K562 (cell line): ENCODE measurements around the gene SUPT5H. TPM values are rescaled to one million over a fixed set of nuclear protein-coding genes. Genes with fewer than 3 reads are reported as not detected.
A peak's percentile ranks its signal among the peaks of the same experiment; 100 is the strongest.

Experiments used
- CREB1 ChIP-seq, 2 experiments: sonication (generic) in 1 of 2; formaldehyde crosslinking in 1 of 2; IDR thresholded peaks; 2 replicates each; pipeline versions ENCODE4 v1.6.1 to v1.8.0; 2012 to 2022; ENCODE audit warnings: inconsistent platforms in 1 of 2, mild to moderate bottlenecking in 1 of 2, missing genetic modification reagents in 1 of 2, moderate library complexity in 1 of 2
- CREM ChIP-seq: IDR thresholded peaks from 2 replicates; pipeline ENCODE4 v1.6.1; 2014; ENCODE audit warnings: antibody characterized with exemption, low read depth
- MECOM ChIP-seq: fragments of 250-450 bp; sonication (Bioruptor Pico); IDR thresholded peaks from 2 replicates; pipeline ENCODE4 v1.8.0; 2022; ENCODE audit warnings: inconsistent platforms
- MLLT1 ChIP-seq, 2 experiments: fragments of 450-650 bp; IDR thresholded peaks; 2 replicates each; pipeline ENCODE4 v1.6.1; 2016
- NFRKB ChIP-seq: fragments of 450-650 bp; IDR thresholded peaks from 2 replicates; pipeline ENCODE4 v1.6.1; 2016; ENCODE audit warnings: low read depth
- PATZ1 ChIP-seq: fragments of 250-450 bp; sonication (Bioruptor Pico); IDR thresholded peaks from 2 replicates; pipeline ENCODE4 v1.5.0; 2020; ENCODE audit warnings: mild to moderate bottlenecking, borderline replicate concordance
- POLR2A ChIP-seq: fragments of 450-650 bp; conservative IDR thresholded peaks from 2 replicates; pipeline ENCODE4 v1.6.1; 2016
- POLR2AphosphoS5 ChIP-seq: IDR thresholded peaks from 2 replicates; pipeline ENCODE4 v1.6.1; 2011; ENCODE audit warnings: mild to moderate bottlenecking, low read depth, low read length, moderate library complexity; ENCODE audit not compliant: control insufficient read depth, insufficient read depth
- PRPF4 ChIP-seq: fragments of 200-400 bp; formaldehyde crosslinking; IDR thresholded peaks from one replicate; pipeline ENCODE4 v1.6.1; 2017; ENCODE audit warnings: low read length, low read depth, mild to moderate bottlenecking; ENCODE audit not compliant: insufficient read depth, poor library complexity, severe bottlenecking
- REST ChIP-seq, 2 experiments: fragments of 450-650 bp; formaldehyde crosslinking in 1 of 2; IDR thresholded peaks; 2 replicates each; pipeline versions ENCODE4 v1.4.0 to v1.6.1; 2014 to 2020; ENCODE audit warnings: mild to moderate bottlenecking in 2 of 2, borderline replicate concordance in 1 of 2, low read depth in 1 of 2
- ZNF239 ChIP-seq: fragments of 250-450 bp; sonication (Bioruptor Pico); IDR thresholded peaks from 2 replicates; pipeline ENCODE4 v1.4.0; 2020; ENCODE audit warnings: mild to moderate bottlenecking
- ZNF24 ChIP-seq: fragments of 450-650 bp; IDR thresholded peaks from 2 replicates; pipeline ENCODE4 v1.6.1; 2016
- ZNF431 ChIP-seq: sonication (generic); formaldehyde crosslinking; IDR thresholded peaks from 2 replicates; pipeline ENCODE4 v1.8.0; 2022; ENCODE audit warnings: mild to moderate bottlenecking, missing genetic modification reagents
- ZNF586 ChIP-seq: fragments of 450-650 bp; formaldehyde crosslinking; conservative IDR thresholded peaks from 2 replicates; pipeline ENCODE4 v1.4.0; 2020; ENCODE audit warnings: mild to moderate bottlenecking, moderate library complexity
- ZNF589 ChIP-seq: fragments of 200-800 bp; sonication (Bioruptor generic); IDR thresholded peaks from 2 replicates; pipeline ENCODE4 v1.6.1; 2016; ENCODE audit warnings: low read depth, missing genetic modification characterization, missing compliant biosample characterization
- ZNF778 ChIP-seq: fragments of 450-650 bp; formaldehyde crosslinking; IDR thresholded peaks from 2 replicates; pipeline ENCODE4 v1.4.0; 2020; ENCODE audit warnings: mild to moderate bottlenecking, moderate library complexity
- ZNF785 ChIP-seq: fragments of 250-450 bp; sonication (Bioruptor Pico); IDR thresholded peaks from 2 replicates; pipeline ENCODE4 v1.4.0; 2020; ENCODE audit warnings: mild to moderate bottlenecking
- polyA plus RNA-seq, 8 experiments: library from polyadenylated mRNA; depleted of rRNA in 4 of 8; stranded (reverse) in 5 of 8; unstranded in 3 of 8; fragments of >200 nt; fragmentation: Nextera tagmentation in 2 of 8; fragmentation: Illumina TruSeq in 1 of 8; extraction: Ambion mirVana in 2 of 8; extraction: Trizol in 1 of 8; gene quantifications; 2 replicates each; pipeline versions ENCODE4 v1.2.1 to v1.2.3, GENCODE V29; 2011 to 2014; ENCODE audit warnings: inconsistent platforms in 1 of 8, missing spikeins in 1 of 8
- total RNA-seq, 7 experiments: library from RNA; depleted of rRNA in 6 of 7; stranded (reverse); fragments of >200 nt in 6 of 7; fragmentation: Illumina TruSeq in 2 of 7; extraction: Trizol in 2 of 7; gene quantifications; 2 replicates each; pipeline versions ENCODE4 v1.2.1 to v1.2.3, GENCODE V29; 2011 to 2021; ENCODE audit warnings: low replicate concordance in 1 of 7

Gene SUPT5H
- total and polyA plus RNA-seq, 9 of the 15 experiments (the other 6 are each of a cell fraction or from before 2014, with no cell fraction given), result 13.3 to 85.9 (median 35.9) TPM

GRCh38 chr19:39411081-39411831 lies 34.1 kb upstream of the SUPT5H start (continued):
- no peak for TF ChIP-seq PRPF4
- TF ChIP-seq ZNF778 (CRISPR knock-in tag), result no peak
- no peak for TF ChIP-seq PATZ1
- 0 out of 4 replicates have a peak, but pooled peaks of 1 of the 2 experiments have one; percentile 28 for TF ChIP-seq MLLT1 (IDR thresholded peaks at IDR 0.05)
- TF ChIP-seq MECOM, result no peak
- TF ChIP-seq ZNF24, result no peak
- peak; percentile 23 for TF ChIP-seq POLR2A
- TF ChIP-seq NFRKB, result no peak
- no peak for TF ChIP-seq ZNF586
- TF ChIP-seq ZNF589 (CRISPR knock-in tag), result no peak
- TF ChIP-seq POLR2AphosphoS5, result peak; percentile 76
- TF ChIP-seq REST (IDR thresholded peaks at IDR 0.05; ENCODE audit: borderline replicate concordance), result no peak
- no peak for TF ChIP-seq REST (CRISPR knock-in tag; IDR thresholded peaks at IDR 0.05; ENCODE audit: low read depth)
- TF ChIP-seq ZNF431 (CRISPR knock-in tag), result no peak
- TF ChIP-seq ZNF239 (CRISPR knock-in tag), result no peak
- 0 out of 2 replicates have a peak, but pooled peaks have one; percentile 12 for TF ChIP-seq CREM
- 0 out of 2 replicates have a peak, but pooled peaks have one; percentile 8 for TF ChIP-seq CREB1 (IDR thresholded peaks at IDR 0.05)
- TF ChIP-seq CREB1 (CRISPR knock-in tag; IDR thresholded peaks at IDR 0.05), result no peak
- no peak for TF ChIP-seq ZNF785 (CRISPR knock-in tag)
